ENCODE results near the gene PPM1M. TPM values are rescaled to one million over a fixed set of nuclear protein-coding genes. Genes with fewer than 3 reads are reported as not detected.

Gene PPM1M
- total RNA-seq, 4 donors from 2014 or later = 13.0 to 44.7 (median 35.3) TPM

DNA sequence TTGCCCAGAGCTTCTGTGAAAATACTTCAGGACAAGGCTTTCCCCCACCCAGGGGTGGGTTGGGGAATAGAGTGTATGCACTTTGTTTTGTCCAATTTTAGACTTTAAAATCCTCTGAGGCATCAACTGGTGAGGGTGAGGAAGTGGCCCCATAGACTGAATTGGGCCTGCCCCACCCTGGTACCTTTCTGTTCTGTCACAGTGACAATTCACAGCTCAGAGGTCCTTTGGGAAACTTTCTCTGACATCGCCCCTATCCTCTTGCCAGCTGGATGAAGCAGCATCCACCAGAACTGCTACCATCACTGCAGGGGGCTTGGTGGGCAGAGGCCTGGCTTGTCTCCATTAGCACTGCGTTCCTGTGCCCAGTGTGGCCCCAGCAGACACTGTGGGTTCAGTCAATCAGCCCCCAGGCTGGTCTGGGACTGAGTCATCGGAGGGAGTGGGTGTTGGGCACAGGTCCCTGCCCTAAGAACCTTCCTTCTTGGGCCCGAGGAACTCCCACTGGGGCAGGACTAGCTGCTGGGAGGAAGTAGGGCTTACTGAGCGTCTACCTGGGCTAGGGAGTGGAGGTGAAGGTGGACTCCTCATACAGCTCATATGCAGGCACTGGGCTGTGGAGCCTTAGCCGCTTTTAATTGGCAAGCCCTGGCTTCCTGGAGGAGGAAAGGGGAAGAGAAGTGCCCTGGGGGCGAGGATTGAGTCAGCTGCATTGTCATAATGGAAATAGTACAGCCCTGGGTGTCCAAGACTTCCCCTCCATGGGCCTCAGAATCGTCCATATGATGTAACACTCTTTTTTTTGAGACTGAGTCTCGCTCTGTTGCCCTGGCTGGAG, 1.5 kb upstream of the PPM1M start:
- TF ChIP-seq, protein P1, sequence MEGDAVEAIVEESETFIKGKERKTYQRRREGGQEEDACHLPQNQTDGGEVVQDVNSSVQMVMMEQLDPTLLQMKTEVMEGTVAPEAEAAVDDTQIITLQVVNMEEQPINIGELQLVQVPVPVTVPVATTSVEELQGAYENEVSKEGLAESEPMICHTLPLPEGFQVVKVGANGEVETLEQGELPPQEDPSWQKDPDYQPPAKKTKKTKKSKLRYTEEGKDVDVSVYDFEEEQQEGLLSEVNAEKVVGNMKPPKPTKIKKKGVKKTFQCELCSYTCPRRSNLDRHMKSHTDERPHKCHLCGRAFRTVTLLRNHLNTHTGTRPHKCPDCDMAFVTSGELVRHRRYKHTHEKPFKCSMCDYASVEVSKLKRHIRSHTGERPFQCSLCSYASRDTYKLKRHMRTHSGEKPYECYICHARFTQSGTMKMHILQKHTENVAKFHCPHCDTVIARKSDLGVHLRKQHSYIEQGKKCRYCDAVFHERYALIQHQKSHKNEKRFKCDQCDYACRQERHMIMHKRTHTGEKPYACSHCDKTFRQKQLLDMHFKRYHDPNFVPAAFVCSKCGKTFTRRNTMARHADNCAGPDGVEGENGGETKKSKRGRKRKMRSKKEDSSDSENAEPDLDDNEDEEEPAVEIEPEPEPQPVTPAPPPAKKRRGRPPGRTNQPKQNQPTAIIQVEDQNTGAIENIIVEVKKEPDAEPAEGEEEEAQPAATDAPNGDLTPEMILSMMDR (IDR thresholded peaks at IDR 0.05; ENCODE audit: low read depth) = no peak

DNA sequence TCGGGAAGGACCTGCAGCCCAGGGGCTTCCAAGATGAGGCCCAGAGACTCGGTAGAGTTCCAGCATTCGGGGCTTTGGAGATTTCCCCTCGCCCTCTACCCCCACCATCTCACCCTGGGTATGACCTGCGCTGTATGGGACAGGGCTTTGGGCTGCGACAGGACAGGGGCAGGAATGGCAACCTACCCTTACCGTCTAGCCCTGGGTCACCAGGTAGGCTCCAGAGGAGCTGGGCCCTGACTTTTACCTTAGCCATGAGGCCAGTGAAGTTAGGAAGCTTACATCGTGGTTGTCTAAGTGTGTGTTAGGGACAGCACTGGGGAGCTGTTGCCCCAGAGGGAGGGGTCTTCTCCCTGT, 683 bp downstream of the PPM1M start:
- TF ChIP-seq, protein P1 (IDR thresholded peaks at IDR 0.05; ENCODE audit: low read depth) = no peak

DNA sequence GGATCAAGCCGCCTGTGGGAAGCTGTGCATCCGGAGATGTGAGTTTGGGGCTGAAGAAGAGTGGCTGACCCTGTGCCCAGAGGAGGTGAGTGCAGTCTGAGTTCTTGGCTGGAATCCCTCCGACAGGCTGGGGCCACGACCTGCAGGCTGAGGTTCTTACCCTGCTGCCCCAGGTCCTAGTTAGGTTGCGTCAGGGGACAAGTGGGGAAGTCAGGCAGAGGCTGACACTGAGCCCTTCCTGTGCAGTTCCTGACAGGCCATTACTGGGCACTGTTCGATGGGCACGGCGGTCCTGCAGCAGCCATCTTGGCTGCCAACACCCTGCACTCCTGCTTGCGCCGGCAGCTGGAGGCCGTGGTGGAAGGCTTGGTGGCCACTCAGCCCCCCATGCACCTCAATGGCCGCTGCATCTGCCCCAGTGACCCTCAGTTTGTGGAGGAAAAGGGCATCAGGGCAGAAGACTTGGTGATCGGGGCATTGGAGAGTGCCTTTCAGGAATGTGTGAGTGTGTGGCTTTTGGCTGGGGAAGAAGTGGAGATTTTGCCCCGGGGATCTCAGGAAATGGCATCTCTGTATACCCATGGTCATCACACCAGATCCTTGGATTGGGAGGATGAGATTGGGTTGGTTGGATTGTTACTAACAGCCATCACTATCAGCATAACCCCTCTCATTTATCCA, 1.3 kb downstream of the PPM1M start:
- TF ChIP-seq, protein P1 (IDR thresholded peaks at IDR 0.05; ENCODE audit: low read depth) = no peak

DNA sequence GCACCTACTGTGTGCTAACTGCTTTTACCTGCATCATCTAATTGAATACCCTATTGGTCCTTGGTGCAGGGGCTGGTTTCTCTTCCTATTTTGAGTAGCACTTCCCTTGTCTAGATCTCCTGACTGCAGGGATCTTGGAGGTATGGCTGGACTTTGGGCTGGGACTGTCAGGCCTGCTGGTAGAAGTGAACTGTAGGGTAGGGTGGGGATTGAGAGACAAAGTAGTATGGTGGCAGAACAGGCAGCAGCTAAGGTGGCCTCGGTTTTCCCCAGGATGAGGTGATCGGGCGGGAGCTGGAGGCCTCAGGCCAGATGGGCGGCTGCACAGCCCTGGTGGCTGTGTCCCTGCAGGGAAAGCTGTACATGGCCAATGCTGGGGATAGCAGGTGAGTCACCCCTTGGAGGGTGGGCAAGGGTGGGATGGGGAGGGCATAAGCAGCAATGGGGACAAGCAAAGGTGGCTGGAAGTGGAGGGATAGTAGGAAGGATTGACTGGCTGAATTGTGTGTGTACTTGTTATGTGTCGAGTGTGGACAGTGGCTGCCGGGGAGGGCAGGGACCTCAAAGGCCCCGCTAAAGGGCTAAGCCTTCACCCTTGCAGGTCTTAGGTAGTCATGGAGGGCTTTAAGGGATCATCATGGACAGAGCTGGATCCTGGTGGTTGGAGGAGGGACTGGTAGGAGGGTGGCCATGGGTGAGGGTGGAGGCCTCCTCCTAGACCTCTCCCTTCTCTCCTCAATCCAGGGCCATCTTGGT, 2.0 kb downstream of the PPM1M start:
- TF ChIP-seq, protein P1 (IDR thresholded peaks at IDR 0.05; ENCODE audit: low read depth) = no peak

DNA sequence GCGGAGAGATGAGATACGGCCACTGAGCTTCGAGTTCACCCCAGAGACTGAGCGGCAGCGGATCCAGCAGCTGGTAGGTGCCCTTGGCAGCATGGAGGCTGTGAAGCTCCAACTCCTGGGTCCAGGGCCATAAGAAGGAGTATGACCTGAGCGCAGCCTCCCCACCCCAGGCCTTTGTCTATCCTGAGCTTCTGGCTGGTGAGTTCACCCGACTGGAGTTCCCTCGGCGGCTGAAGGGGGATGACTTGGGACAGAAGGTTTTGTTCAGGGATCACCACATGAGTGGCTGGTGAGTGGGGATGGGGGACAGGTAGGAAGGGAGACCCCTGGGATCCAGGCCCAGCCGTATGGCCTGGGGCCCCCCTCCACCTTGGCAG, 2.6 kb downstream of the PPM1M start:
- TF ChIP-seq, protein P1 (IDR thresholded peaks at IDR 0.05; ENCODE audit: low read depth) = no peak

DNA sequence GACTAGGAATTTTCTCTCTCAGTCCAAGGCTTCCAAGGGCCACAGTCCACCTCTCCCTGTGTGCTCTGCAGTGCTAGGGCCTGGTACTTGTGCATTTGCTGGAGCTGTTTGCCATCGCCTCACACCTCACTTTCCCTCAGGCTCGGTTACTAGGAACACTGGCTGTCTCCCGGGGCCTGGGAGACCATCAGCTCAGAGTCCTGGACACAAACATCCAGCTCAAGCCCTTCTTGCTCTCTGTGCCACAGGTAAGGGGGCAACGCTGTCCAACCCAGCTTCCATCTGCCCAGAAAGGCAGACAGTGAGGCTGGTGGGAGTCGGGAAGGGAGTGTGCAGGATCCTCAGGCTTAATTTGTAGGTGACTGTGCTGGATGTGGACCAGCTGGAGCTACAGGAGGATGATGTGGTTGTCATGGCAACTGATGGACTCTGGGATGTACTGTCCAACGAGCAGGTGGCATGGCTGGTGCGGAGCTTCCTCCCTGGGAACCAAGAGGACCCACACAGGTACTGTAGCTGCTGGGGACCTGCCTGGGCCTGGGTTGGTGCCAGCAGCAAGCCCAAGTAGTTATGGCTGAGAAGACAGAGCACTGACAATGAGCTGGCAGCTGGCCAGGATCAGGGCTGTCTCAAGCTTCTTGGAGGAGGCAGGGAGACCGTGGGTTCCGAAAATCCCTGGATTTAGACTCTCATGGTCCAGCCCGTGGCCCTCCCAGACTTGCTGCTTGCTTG, 3.4 kb downstream of the PPM1M start:
- TF ChIP-seq, protein P1 (IDR thresholded peaks at IDR 0.05; ENCODE audit: low read depth) = no peak
